CD4-positive, alpha-beta T cell treated with Interleukin-1 beta for 1 hour (primary cell): ENCODE measurements around the gene SETX.
A peak's percentile ranks its signal among the peaks of the same experiment; 100 is the strongest.

ENCODE experiments used
- DNase-seq, 2 donors: peaks; one replicate each; pipeline ENCODE4 v3.0.0-alpha.2; 2020 to 2022

Gene SETX

GRCh38 chr9:132351404-132352045, 3.3 kb downstream of the SETX start:
- no peak for DNase-seq

GRCh38 chr9:132350861-132351315, 3.9 kb downstream of the SETX start:
- DNase-seq: peak in 1 of 2 donors; percentile 47

- no peak for DNase-seq
These were observed 6.1 kb downstream of the SETX start for GRCh38 chr9:132348676-132349075.

GRCh38 chr9:132346177-132346576, 8.6 kb downstream of the SETX start:
- no peak for DNase-seq

- DNase-seq: no peak
These were observed 13.5 kb downstream of the SETX start for GRCh38 chr9:132341177-132341840.

GRCh38 chr9:132334364-132334763, 20.4 kb downstream of the SETX start:
- DNase-seq: no peak

GRCh38 chr9:132333556-132333955, 21.2 kb downstream of the SETX start:
- DNase-seq: no peak

GRCh38 chr9:132328580-132328979, 26.2 kb downstream of the SETX start:
- no peak for DNase-seq

GRCh38 chr9:132327537-132327936, 27.2 kb downstream of the SETX start:
- DNase-seq: no peak

- no peak for DNase-seq
These were observed 30.4 kb downstream of the SETX start for GRCh38 chr9:132324425-132324824.

GRCh38 chr9:132319421-132320110, 35.2 kb downstream of the SETX start:
- no peak for DNase-seq

GRCh38 chr9:132312873-132313272, 41.9 kb downstream of the SETX start:
- no peak for DNase-seq

GRCh38 chr9:132312426-132312825, 42.4 kb downstream of the SETX start:
- no peak for DNase-seq

GRCh38 chr9:132311978-132312377, 42.8 kb downstream of the SETX start:
- DNase-seq: no peak

- DNase-seq: no peak
These were observed 45.7 kb downstream of the SETX start for GRCh38 chr9:132309056-132309455.

GRCh38 chr9:132301521-132301920, 53.3 kb downstream of the SETX start:
- no peak for DNase-seq

GRCh38 chr9:132299221-132299620, 55.6 kb downstream of the SETX start:
- no peak for DNase-seq

GRCh38 chr9:132295181-132295580, 59.6 kb downstream of the SETX start:
- DNase-seq: no peak

- peak in 1 of 2 donors; percentile 24 for DNase-seq
These were observed 61.6 kb downstream of the SETX start for GRCh38 chr9:132293145-132293721.

- DNase-seq: no peak
These were observed 65.8 kb downstream of the SETX start for GRCh38 chr9:132288966-132289365.

- DNase-seq: no peak
These were observed 66.4 kb downstream of the SETX start for GRCh38 chr9:132288361-132288760.

- no peak for DNase-seq
These were observed 67.5 kb downstream of the SETX start for GRCh38 chr9:132287256-132287760.

GRCh38 chr9:132283863-132284262, 70.9 kb downstream of the SETX start:
- no peak for DNase-seq
